ENCODE results near the gene RASSF8.

RASSF8 gene

GRCh38 chr12:26127404-26127803 lies 168.9 kb downstream of the RASSF8 start:
- DNase-seq: no peak

GRCh38 chr12:26128168-26128567 lies 169.7 kb downstream of the RASSF8 start:
- peak; percentile 50 for DNase-seq

Data from fibroblast of skin of abdomen (primary cell).